PC-3 (cell line): ENCODE measurements around the gene GMDS. TPM values are rescaled to one million over a fixed set of nuclear protein-coding genes. Genes with fewer than 3 reads are reported as not detected.

Experiments
- ATAC-seq: fragments of 200-7000 bp; cut with Tn5 transposase; 2 replicates; pipeline ENCODE4 v1.9.1; 2020; ENCODE audit warnings: mild to moderate bottlenecking, moderate library complexity
- BruUV-seq: library from RNA; stranded (reverse); fragments of 400-500 nt; replicated peaks from 2 replicates; lab custom pipeline; 2021; lab: Mats Ljungman, UMichigan
- CTCF ChIA-PET: fragments of 300-600 bp; sonication (Branson Sonifier 250); formaldehyde crosslinking; loops from one replicate; lab custom pipeline; 2022; ENCODE audit warnings: antibody characterized with exemption; lab: Charles Lee
- POLR2A ChIA-PET: fragments of 300-600 bp; sonication (Branson Sonifier 250); formaldehyde crosslinking; loops from one replicate; lab custom pipeline; 2022; ENCODE audit warnings: antibody characterized with exemption; ENCODE audit not compliant: unreplicated experiment; lab: Charles Lee
- DNase-seq: peaks from one replicate; pipeline ENCODE4 v3.0.0-alpha.2; 2015
- H2AFZ ChIP-seq: fragments of 300-600 bp; sonication (generic); 2 replicates; pipeline ENCODE4 v1.6.0; 2016; ENCODE audit warnings: antibody characterized with exemption, low read length
- H3F3A ChIP-seq: fragments of 300-600 bp; sonication (generic); one replicate; pipeline ENCODE4 v1.6.0; 2017; ENCODE audit warnings: antibody characterized with exemption, low read length, control low read depth, mild to moderate bottlenecking; ENCODE audit not compliant: unreplicated experiment
- H3K27ac ChIP-seq: fragments of 300-600 bp; sonication (generic); 2 replicates; pipeline ENCODE4 v1.5.1; 2016; ENCODE audit warnings: mild to moderate bottlenecking, low read length
- H3K27me3 ChIP-seq: fragments of 300-600 bp; sonication (generic); 2 replicates; pipeline ENCODE4 v1.6.1; 2016; ENCODE audit warnings: low read length, mixed read lengths
- H3K36me3 ChIP-seq: fragments of 300-600 bp; sonication (generic); 2 replicates; pipeline ENCODE4 v1.6.1; 2016; ENCODE audit warnings: low read depth, mixed run types, low read length, mixed read lengths
- H3K4me1 ChIP-seq: fragments of 300-600 bp; sonication (generic); 2 replicates; pipeline ENCODE4 v1.5.1; 2016; ENCODE audit warnings: low read length; ENCODE audit not compliant: insufficient read depth
- H3K4me2 ChIP-seq: fragments of 300-600 bp; sonication (generic); 2 replicates; pipeline ENCODE4 v1.6.0; 2016; ENCODE audit warnings: low read length
- H3K4me3 ChIP-seq: fragments of 300-600 bp; sonication (generic); 2 replicates; pipeline ENCODE4 v1.5.1; 2016; ENCODE audit warnings: mild to moderate bottlenecking, low read length, mixed read lengths
- H3K79me2 ChIP-seq: fragments of 300-600 bp; sonication (generic); 2 replicates; pipeline ENCODE4 v1.6.1; 2017; ENCODE audit warnings: low read length, mixed read lengths
- H3K9ac ChIP-seq: fragments of 300-600 bp; sonication (generic); 2 replicates; pipeline ENCODE4 v1.6.0; 2016; ENCODE audit warnings: mild to moderate bottlenecking, low read length
- H3K9me2 ChIP-seq: fragments of 300-600 bp; sonication (generic); replicated peaks from 2 replicates; pipeline ENCODE4 v1.6.1; 2016; ENCODE audit warnings: mixed run types, low read length, mixed read lengths
- H3K9me3 ChIP-seq: fragments of 300-600 bp; sonication (generic); 2 replicates; pipeline ENCODE4 v1.6.1; 2016; ENCODE audit warnings: low read length, mixed read lengths
- H4K20me1 ChIP-seq: fragments of 300-600 bp; sonication (generic); 2 replicates; pipeline ENCODE4 v1.6.1; 2016; ENCODE audit warnings: low read length, mixed read lengths
- CTCF ChIP-seq: fragments of 300-600 bp; sonication (generic); conservative IDR thresholded peaks from 2 replicates; pipeline ENCODE4 v1.5.1; 2017; ENCODE audit warnings: antibody characterized with exemption, low read depth, mild to moderate bottlenecking, low read length
- EZH2 ChIP-seq: fragments of 300-600 bp; sonication (generic); IDR thresholded peaks from one replicate; pipeline ENCODE4 v1.6.1; 2017; ENCODE audit warnings: antibody characterized with exemption, mild to moderate bottlenecking, low read length; ENCODE audit not compliant: unreplicated experiment
- EZH2phosphoT487 ChIP-seq: fragments of 300-600 bp; sonication (generic); IDR thresholded peaks from 2 replicates; pipeline ENCODE4 v1.6.1; 2018; ENCODE audit warnings: mild to moderate bottlenecking, antibody characterized with exemption, low read length, borderline replicate concordance
- intact Hi-C: fragments of 100-400 bp; cut with micrococcal nuclease; formaldehyde crosslinking; loops from 2 replicates; pipeline ENCODE4 v1.9.0; 2023
- total RNA-seq: library from RNA; depleted of rRNA; stranded (reverse); fragments of >200 nt; gene quantifications from 2 replicates; pipeline ENCODE4 v1.2.3, GENCODE V29; 2014

GMDS gene
- total RNA-seq, 1 experiment from 2014 or later: 18.3 TPM

DNA sequence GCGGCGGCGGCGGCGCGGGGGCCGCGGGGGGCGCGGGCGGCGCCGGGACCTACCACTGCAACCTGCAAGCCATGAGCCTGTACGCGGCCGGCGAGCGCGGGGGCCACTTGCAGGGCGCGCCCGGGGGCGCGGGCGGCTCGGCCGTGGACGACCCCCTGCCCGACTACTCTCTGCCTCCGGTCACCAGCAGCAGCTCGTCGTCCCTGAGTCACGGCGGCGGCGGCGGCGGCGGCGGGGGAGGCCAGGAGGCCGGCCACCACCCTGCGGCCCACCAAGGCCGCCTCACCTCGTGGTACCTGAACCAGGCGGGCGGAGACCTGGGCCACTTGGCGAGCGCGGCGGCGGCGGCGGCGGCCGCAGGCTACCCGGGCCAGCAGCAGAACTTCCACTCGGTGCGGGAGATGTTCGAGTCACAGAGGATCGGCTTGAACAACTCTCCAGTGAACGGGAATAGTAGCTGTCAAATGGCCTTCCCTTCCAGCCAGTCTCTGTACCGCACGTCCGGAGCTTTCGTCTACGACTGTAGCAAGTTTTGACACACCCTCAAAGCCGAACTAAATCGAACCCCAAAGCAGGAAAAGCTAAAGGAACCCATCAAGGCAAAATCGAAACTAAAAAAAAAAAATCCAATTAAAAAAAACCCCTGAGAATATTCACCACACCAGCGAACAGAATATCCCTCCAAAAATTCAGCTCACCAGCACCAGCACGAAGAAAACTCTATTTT, 633.7 kb downstream of the GMDS start:
- ATAC-seq: no peak; the same call in 1 of the 2 replicates
- peak overlapping the region; percentile 80 for H3K4me3 ChIP-seq
- H3K9me2 ChIP-seq: no peaks in the 10 kb centered on the region
- no TSS peak for BruUV-seq
- intact Hi-C loops: loop anchor here (1.0 to 5.0 kb wide), 5 partner anchors 67 to 301 kb away; no protein-coding TSS in a partner anchor
- H3K4me2 ChIP-seq: peak overlapping the region; percentile 91
- H3K27ac ChIP-seq: peak overlapping the region; percentile 17; the same call in 1 of the 2 replicates
- H3K36me3 ChIP-seq: no peaks in the 10 kb centered on the region
- H3K9ac ChIP-seq: peak overlapping the region; percentile 76
- H3K4me1 ChIP-seq: 0 out of 2 replicates have a peak, but pooled peaks cover 4% of the 10 kb centered on the region
- peak overlapping the region; percentile 45 for H2AFZ ChIP-seq
- POLR2A ChIA-PET: interaction anchor here (0.7 to 1.0 kb wide), 2 partner anchors 75 to 1375 kb away, joined by 4 to 6 read pairs; no protein-coding TSS in a partner anchor
- DNase-seq: peak; percentile 36
- CTCF ChIA-PET: interaction anchor here (0.6 to 2.0 kb wide), 8 partner anchors 34 to 624 kb away, joined by 3 to 15 read pairs (median 4); no protein-coding TSS in a partner anchor
- no peaks in the 10 kb centered on the region for H3F3A ChIP-seq
- H3K79me2 ChIP-seq: peaks cover 43% of the 10 kb centered on the region
- no peaks in the 10 kb centered on the region for H3K9me3 ChIP-seq
- TF ChIP-seq EZH2phosphoT487 (no peak), CTCF (no peak), EZH2 (no peak)
- no peaks in the 10 kb centered on the region for H3K27me3 ChIP-seq
- H4K20me1 ChIP-seq: peaks cover 16% of the 10 kb centered on the region

DNA sequence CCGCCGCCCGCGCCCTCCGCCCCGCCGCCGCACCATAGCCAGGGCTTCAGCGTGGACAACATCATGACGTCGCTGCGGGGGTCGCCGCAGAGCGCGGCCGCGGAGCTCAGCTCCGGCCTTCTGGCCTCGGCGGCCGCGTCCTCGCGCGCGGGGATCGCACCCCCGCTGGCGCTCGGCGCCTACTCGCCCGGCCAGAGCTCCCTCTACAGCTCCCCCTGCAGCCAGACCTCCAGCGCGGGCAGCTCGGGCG, 634.2 kb downstream of the GMDS start:
- BruUV-seq: no TSS peak
- TF ChIP-seq EZH2phosphoT487 (no peak), EZH2 (no peak), CTCF (no peak)
- ATAC-seq (peak; percentile 20), DNase-seq (peak; percentile 48)
- Histone ChIP-seq H3F3A (no peaks in the 10 kb centered on the region), H2AFZ (peak overlapping the region; percentile 45; the same call in 1 of the 2 replicates), H3K9ac (peak overlapping the region; percentile 57; the same call in 1 of the 2 replicates), H3K36me3 (no peaks in the 10 kb centered on the region), H3K27ac (no peak overlapping the region), H3K79me2 (peaks cover 40% of the 10 kb centered on the region), H3K9me3 (no peaks in the 10 kb centered on the region), H3K4me2 (peak overlapping the region; percentile 79), H3K4me1 (0 out of 2 replicates have a peak, but pooled peaks cover 4% of the 10 kb centered on the region), H3K27me3 (no peaks in the 10 kb centered on the region), H3K9me2 (no peaks in the 10 kb centered on the region), H4K20me1 (peaks cover 16% of the 10 kb centered on the region), H3K4me3 (peak overlapping the region; percentile 80)
- intact Hi-C loops: loop anchor here (5.0 kb wide), 1 partner anchor 301 kb away; no protein-coding TSS in a partner anchor
- ChIA-PET POLR2A (interaction anchor here (1.0 kb wide), 1 partner anchor 75 kb away, joined by 6 read pairs; no protein-coding TSS in a partner anchor), CTCF (interaction anchor here (0.6 to 2.0 kb wide), 4 partner anchors 76 to 493 kb away, joined by 3 to 15 read pairs (median 10); no protein-coding TSS in a partner anchor)
